GM12801 (cell line): Measurements from ENCODE around the gene KAT2B.

Experiments
- TF ChIP-seq, protein P1 (sequence below): IDR thresholded peaks from one replicate; pipeline ENCODE4 v1.5.1; 2011; ENCODE audit warnings: control low read depth; ENCODE audit not compliant: insufficient read length; ENCODE audit errors: extremely low read depth

The KAT2B gene

DNA sequence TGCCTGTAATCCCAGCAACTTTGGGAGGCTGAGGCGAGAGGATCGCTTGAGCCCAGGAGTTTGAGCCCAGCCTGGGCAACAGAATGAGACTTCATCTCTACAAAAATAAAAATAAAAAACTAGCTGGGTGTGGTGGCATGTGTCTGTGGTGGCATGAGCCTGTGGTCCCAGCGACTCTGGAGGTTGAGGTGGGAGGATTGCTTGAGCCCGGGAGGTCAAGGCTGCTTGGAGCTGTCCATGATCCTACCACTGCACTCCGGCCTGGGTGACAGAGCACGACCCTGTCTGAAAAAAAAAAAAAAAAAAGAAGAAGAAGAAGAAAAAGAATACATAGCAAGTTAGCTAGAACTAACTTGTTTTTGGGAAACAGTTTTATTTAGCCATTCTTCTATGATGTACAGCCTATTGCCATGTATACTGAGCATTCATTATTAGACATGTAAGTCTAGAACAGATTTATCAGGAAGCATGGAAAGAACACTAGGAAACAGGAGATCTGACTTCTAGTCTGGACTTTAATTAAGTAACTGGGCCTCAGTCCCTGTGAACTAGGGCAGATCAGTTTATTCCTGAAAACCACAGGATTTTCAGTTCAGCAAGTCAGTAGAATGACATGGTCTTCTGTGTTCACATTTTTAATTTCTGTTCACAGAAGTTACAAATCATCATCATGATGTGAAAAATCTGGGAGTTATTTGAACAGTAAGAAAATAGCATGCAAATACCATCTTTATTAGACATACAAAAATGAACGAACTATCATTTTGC lies 65.5 kb downstream of the KAT2B start:
- TF ChIP-seq, protein P1, sequence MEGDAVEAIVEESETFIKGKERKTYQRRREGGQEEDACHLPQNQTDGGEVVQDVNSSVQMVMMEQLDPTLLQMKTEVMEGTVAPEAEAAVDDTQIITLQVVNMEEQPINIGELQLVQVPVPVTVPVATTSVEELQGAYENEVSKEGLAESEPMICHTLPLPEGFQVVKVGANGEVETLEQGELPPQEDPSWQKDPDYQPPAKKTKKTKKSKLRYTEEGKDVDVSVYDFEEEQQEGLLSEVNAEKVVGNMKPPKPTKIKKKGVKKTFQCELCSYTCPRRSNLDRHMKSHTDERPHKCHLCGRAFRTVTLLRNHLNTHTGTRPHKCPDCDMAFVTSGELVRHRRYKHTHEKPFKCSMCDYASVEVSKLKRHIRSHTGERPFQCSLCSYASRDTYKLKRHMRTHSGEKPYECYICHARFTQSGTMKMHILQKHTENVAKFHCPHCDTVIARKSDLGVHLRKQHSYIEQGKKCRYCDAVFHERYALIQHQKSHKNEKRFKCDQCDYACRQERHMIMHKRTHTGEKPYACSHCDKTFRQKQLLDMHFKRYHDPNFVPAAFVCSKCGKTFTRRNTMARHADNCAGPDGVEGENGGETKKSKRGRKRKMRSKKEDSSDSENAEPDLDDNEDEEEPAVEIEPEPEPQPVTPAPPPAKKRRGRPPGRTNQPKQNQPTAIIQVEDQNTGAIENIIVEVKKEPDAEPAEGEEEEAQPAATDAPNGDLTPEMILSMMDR = no peak

DNA sequence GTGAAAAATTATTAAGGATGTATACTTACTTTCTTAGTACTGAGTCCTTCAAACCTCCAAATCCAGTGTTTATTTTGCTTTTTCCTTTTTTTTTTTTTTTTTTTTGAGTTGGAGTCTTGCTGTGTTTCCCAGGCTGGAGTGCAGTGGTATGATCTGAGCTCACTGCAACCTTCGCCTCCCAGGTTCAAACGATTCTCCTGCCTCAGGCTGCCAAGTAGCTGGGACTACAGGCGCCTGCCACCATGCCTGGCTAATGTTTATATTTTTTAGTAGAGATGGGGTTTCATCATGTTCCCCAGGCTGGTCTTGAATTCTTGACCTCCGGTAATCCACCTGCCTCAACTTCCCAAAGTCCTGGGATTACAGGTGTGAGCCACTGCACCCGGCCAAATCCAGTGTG lies 67.5 kb downstream of the KAT2B start:
- TF ChIP-seq, protein P1 = no peak

DNA sequence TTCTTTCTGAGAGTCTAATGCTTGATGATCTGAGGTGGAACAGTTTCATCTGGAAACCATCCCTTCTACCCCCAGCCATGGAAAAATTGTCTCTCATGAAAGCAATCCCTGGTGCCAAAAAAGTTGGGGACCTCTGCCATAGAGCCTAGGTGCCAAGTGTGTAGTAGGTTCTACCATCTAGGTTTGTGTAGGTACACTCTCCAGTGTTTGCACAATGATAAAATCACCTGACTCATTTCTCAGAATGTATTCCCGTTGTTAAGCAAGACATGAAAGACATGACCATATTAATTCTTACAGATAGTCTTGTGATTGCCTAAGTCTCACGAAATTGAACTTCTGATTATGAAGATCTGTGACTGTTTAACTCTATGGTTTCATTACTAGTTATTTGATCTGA lies 68.6 kb downstream of the KAT2B start:
- TF ChIP-seq, protein P1 = no peak

DNA sequence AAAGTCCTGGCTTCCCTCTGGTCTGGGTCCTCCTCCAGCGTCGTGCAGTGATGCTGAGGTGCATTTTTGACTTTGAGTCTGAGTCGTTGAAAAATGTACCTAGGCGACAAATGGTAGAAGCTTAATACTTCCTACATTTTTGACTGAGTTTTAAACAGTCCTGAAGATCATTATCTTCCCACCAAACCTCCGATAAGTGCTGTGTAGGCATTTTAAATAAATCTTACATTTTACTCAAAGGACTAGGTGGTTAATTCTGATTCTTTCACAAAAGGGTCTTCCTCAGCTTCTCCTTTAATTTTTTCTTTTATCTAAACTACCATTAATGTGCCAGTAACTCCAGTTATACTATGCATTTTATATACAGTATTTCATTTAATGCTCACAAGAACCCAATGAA lies 70.6 kb downstream of the KAT2B start:
- TF ChIP-seq, protein P1 = no peak

DNA sequence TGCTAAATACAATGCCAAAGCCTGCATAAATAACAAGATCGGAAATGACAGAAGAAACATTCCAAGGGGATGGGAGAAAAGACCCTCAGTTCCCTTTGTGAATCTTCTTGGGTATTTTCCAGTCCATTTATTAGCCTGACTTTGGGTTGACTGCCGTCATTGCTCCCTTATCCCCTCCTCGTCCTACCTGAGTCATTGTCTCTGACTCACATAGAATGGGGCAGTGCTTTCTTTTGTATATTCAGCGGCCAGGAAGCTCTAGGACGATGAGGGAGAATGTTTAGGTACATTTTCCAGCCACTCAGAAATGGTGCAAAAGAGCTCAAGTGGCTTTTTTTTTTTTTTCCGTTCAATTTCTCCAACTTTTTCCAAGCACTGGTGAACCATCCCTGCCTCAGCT lies 71.6 kb downstream of the KAT2B start:
- TF ChIP-seq, protein P1 = no peak

DNA sequence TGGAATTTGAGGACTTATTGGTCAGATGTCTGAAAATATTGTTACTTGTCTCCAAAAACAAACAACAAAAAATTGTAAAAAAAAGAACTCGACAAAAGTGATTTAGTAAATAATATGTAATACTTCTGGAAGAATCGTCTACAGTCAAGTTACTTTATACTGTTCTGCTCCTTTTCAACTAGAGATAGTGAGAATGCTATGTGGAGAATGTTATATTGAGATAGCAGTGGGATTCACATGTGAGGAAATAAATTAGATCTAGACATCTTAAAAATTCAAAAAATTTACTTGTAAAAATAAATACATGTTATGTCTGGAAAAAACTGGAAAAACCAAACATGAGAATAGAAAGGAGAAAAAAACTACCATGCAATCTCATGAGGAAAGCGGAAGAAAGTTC lies 80.8 kb downstream of the KAT2B start:
- TF ChIP-seq, protein P1 = no peak

DNA sequence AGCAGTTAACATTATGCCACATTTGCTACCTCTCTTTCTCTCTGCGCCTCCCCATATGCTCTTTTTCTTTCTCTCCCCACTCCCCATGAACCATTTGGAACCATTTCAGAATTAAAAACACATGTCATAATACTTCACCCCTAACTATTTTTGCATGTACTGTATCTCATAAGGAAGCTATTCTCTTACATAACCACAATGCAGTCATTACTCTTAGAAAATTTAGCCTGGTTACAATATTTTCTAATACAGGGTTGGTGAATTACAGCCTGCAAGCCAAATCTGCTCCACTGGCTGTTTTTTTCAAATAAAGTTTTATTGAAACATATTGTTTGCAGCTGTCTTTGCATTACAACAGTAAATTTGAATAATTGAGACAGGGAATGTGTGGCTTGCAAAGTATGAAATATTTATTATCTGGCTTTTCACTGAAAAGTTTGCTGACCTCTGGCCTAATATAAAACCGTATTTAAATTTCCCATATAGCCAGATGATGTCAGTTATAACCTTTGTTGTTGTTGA lies 82.9 kb downstream of the KAT2B start:
- TF ChIP-seq, protein P1 = no peak
